SK-N-SH treated with all-trans-retinoic acid at 6 μM for 48 hours (cell line): ENCODE results near the gene INTS15.

ENCODE experiments used
- ATAC-seq: fragments of 200-7000 bp; cut with Tn5 transposase; 3 replicates; pipeline ENCODE4 v1.9.1; 2020; ENCODE audit warnings: mild to moderate bottlenecking, moderate library complexity
- ARNTL ChIP-seq: fragments of 450-650 bp; formaldehyde crosslinking; IDR thresholded peaks from 2 replicates; pipeline ENCODE4 v1.5.0; 2020; ENCODE audit warnings: low read depth, mild to moderate bottlenecking, moderate library complexity, borderline replicate concordance
- BACH2 ChIP-seq: fragments of 250-450 bp; sonication (Bioruptor Pico); IDR thresholded peaks from 2 replicates; pipeline ENCODE4 v1.9.0; 2021; ENCODE audit warnings: mild to moderate bottlenecking, borderline replicate concordance
- CSDC2 ChIP-seq: fragments of 250-450 bp; sonication (Bioruptor Pico); IDR thresholded peaks from 2 replicates; pipeline ENCODE4 v1.5.0; 2020; ENCODE audit warnings: mild to moderate bottlenecking, moderate library complexity
- CSRNP3 ChIP-seq: fragments of 250-450 bp; sonication (Bioruptor Pico); IDR thresholded peaks from 2 replicates; pipeline ENCODE4 v1.5.1; 2021; ENCODE audit warnings: mild to moderate bottlenecking, moderate library complexity
- ESRRG ChIP-seq: fragments of 250-450 bp; sonication (Bioruptor Pico); IDR thresholded peaks from 2 replicates; pipeline ENCODE4 v1.6.1; 2021; ENCODE audit warnings: mild to moderate bottlenecking
- ISL1 ChIP-seq: fragments of 250-450 bp; sonication (Bioruptor Pico); IDR thresholded peaks from 2 replicates; pipeline ENCODE4 v2.1.2; 2022; ENCODE audit warnings: mild to moderate bottlenecking, moderate library complexity
- OSR1 ChIP-seq: fragments of 250-450 bp; sonication (Bioruptor Pico); IDR thresholded peaks from 2 replicates; pipeline ENCODE4 v1.8.0; 2022; ENCODE audit warnings: moderate library complexity, mild to moderate bottlenecking, inconsistent platforms
- POU6F1 ChIP-seq: fragments of 250-450 bp; sonication (Bioruptor Pico); IDR thresholded peaks from 2 replicates; pipeline ENCODE4 v1.8.0; 2021; ENCODE audit warnings: low read depth, mild to moderate bottlenecking, moderate library complexity, borderline replicate concordance
- PPARA ChIP-seq: fragments of 250-450 bp; sonication (Bioruptor Pico); IDR thresholded peaks from 2 replicates; pipeline ENCODE4 v1.5.0; 2020; ENCODE audit warnings: mild to moderate bottlenecking, borderline replicate concordance
- RARB ChIP-seq: fragments of 250-450 bp; sonication (Bioruptor Pico); IDR thresholded peaks from 2 replicates; pipeline ENCODE4 v1.8.0; 2021; ENCODE audit warnings: mild to moderate bottlenecking, moderate library complexity
- SNAI2 ChIP-seq: fragments of 250-450 bp; sonication (Bioruptor Pico); IDR thresholded peaks from 2 replicates; pipeline ENCODE4 v1.5.0; 2020; ENCODE audit warnings: mild to moderate bottlenecking, moderate library complexity
- TCF4 ChIP-seq: fragments of 250-450 bp; sonication (Bioruptor Pico); IDR thresholded peaks from 2 replicates; pipeline ENCODE4 v1.8.0; 2021; ENCODE audit warnings: mild to moderate bottlenecking, moderate library complexity, borderline replicate concordance
- TOX ChIP-seq: fragments of 250-450 bp; sonication (Bioruptor Pico); IDR thresholded peaks from 2 replicates; pipeline ENCODE4 v1.8.0; 2021; ENCODE audit warnings: mild to moderate bottlenecking, moderate library complexity, borderline replicate concordance
- ZC3H10 ChIP-seq: fragments of 250-450 bp; sonication (Bioruptor Pico); IDR thresholded peaks from 2 replicates; pipeline ENCODE4 v1.5.1; 2021; ENCODE audit warnings: mild to moderate bottlenecking, moderate library complexity
- ZFP3 ChIP-seq: fragments of 250-450 bp; sonication (Bioruptor Pico); IDR thresholded peaks from 2 replicates; pipeline ENCODE4 v1.5.0; 2020; ENCODE audit warnings: mild to moderate bottlenecking, moderate library complexity
- ZFP30 ChIP-seq: fragments of 450-650 bp; formaldehyde crosslinking; IDR thresholded peaks from 2 replicates; pipeline ENCODE4 v1.5.0; 2022; ENCODE audit warnings: mild to moderate bottlenecking, moderate library complexity
- ZNF70 ChIP-seq: fragments of 450-650 bp; formaldehyde crosslinking; IDR thresholded peaks from 2 replicates; pipeline ENCODE4 v1.5.0; 2020; ENCODE audit warnings: mild to moderate bottlenecking, moderate library complexity
- ZNF8 ChIP-seq: fragments of 450-650 bp; formaldehyde crosslinking; IDR thresholded peaks from 2 replicates; pipeline ENCODE4 v1.5.0; 2020; ENCODE audit warnings: mild to moderate bottlenecking, moderate library complexity

INTS15 gene

DNA sequence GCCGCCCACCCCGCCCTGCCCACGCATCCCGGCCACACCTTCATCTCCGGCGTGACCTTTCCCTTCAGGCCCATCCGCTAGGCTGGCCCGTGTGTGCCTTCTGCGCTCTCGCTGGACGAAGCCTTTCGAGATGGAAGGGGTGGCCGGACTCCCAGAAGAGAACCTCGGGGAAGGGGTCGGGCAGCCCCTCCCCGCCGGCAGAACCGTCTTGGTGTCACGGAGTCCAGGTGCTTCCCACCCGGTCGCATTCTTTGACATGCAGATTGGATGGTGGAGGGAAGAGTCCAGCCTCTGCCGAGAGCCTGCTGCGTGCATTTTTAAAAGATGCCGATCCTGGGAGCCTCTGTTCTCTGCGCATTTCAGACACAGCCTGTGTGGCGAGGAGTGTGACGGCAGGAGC lies 18.3 kb downstream of the INTS15 start:
- ATAC-seq, result no peak
- no peak for TF ChIP-seq ARNTL
- no peak for TF ChIP-seq CSDC2
- no peak for TF ChIP-seq ZFP3 (CRISPR knock-in tag)

GRCh38 chr7:6608794-6609193 lies 19.0 kb downstream of the INTS15 start:
- no peak for TF ChIP-seq ZC3H10 (CRISPR knock-in tag)
- TF ChIP-seq SNAI2 (CRISPR knock-in tag), result no peak
- no peak for TF ChIP-seq OSR1 (CRISPR knock-in tag)
- TF ChIP-seq CSRNP3, result no peak
- TF ChIP-seq ESRRG, result no peak
- TF ChIP-seq RARB (CRISPR knock-in tag), result no peak
- TF ChIP-seq ZNF70 (CRISPR knock-in tag), result no peak
- ATAC-seq, result no peak

DNA sequence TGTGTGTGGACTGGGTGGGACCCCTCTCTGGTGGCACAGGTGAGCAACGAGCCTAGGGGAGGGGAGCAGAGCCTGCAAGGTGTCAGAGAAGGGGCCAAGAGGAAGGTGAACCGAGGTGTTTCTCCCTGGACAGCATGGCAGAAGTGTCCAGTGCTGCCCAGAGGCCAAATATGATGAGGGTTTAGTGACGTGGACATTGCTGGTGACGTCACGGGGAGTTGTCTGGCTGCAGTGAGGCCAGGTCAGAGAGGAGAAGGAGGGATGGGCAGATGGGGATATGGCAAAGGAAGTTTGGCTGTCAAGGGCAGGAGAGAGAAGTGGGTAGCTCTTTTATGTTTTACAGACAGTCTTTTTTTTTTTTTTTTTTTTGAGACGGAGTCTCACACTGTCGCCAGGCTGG lies 23.0 kb downstream of the INTS15 start:
- TF ChIP-seq CSRNP3, result no peak
- no peak for TF ChIP-seq ZNF70 (CRISPR knock-in tag)
- TF ChIP-seq POU6F1 (CRISPR knock-in tag), result no peak
- TF ChIP-seq SNAI2 (CRISPR knock-in tag), result no peak
- TF ChIP-seq TOX (CRISPR knock-in tag), result no peak
- no peak for TF ChIP-seq OSR1 (CRISPR knock-in tag)
- no peak for TF ChIP-seq ZNF8 (CRISPR knock-in tag)
- TF ChIP-seq ZC3H10 (CRISPR knock-in tag), result no peak
- TF ChIP-seq ISL1 (CRISPR knock-in tag), result no peak
- no peak for TF ChIP-seq PPARA (CRISPR knock-in tag)
- TF ChIP-seq CSDC2, result no peak
- TF ChIP-seq TCF4, result no peak
- no peak for ATAC-seq

- ATAC-seq, result no peak
- TF ChIP-seq ARNTL, result no peak
- TF ChIP-seq ZFP30 (CRISPR knock-in tag), result no peak
- TF ChIP-seq PPARA (CRISPR knock-in tag), result no peak
- TF ChIP-seq ESRRG, result no peak
These were observed 23.9 kb downstream of the INTS15 start for GRCh38 chr7:6613706-6614105.

- TF ChIP-seq PPARA (CRISPR knock-in tag) (no peak), POU6F1 (CRISPR knock-in tag) (no peak), CSDC2 (no peak), BACH2 (CRISPR knock-in tag) (no peak), OSR1 (CRISPR knock-in tag) (no peak), ZFP3 (CRISPR knock-in tag) (no peak), ZNF70 (CRISPR knock-in tag) (no peak), ISL1 (CRISPR knock-in tag) (no peak), TOX (CRISPR knock-in tag) (no peak)
- TF ChIP-seq, all 23 proteins: peak for 0
- peak; percentile 55 for ATAC-seq
These were observed 25.3 kb downstream of the INTS15 start, which contains the start of gene ZNF853 for GRCh38 chr7:6614953-6615722. Gene ZNF853 (plus strand): TSS chr7:6615610. CDS start chr7:6616175, 565 bp downstream.
